T-helper 2 cell treated with Interferon-gamma antibody and Interleukin-4, amounts not matched to agents 5 μg/mL and 100 μg/mL, for 36 hours (primary cell): ENCODE results near the gene DTHD1.

Experiments used
- DNase-seq: peaks from one replicate; pipeline ENCODE4 v3.0.0; 2021; ENCODE audit warnings: low spot score
- H3K27ac Mint-ChIP-seq: one replicate; pipeline ENCODE4 v1.8.0; 2021; ENCODE audit warnings: mild to moderate bottlenecking, mixed read lengths
- H3K27me3 Mint-ChIP-seq: one replicate; pipeline ENCODE4 v1.8.0; 2021; ENCODE audit warnings: low read depth, mixed read lengths
- H3K36me3 Mint-ChIP-seq: one replicate; pipeline ENCODE4 v1.8.0; 2021; ENCODE audit warnings: low read depth, mixed read lengths
- H3K4me1 Mint-ChIP-seq: one replicate; pipeline ENCODE4 v1.8.0; 2021; ENCODE audit warnings: low read depth, mixed read lengths
- H3K4me3 Mint-ChIP-seq: one replicate; pipeline ENCODE4 v1.8.0; 2022; ENCODE audit warnings: mild to moderate bottlenecking, moderate library complexity, mixed read lengths
- H3K9me3 Mint-ChIP-seq: one replicate; pipeline ENCODE4 v1.8.0; 2021; ENCODE audit warnings: mixed read lengths

Gene DTHD1

GRCh38 chr4:36330796-36331195 is 49.4 kb downstream of the DTHD1 start:
- H3K27ac Mint-ChIP-seq = no peak overlapping the region
- no peak overlapping the region for H3K4me3 Mint-ChIP-seq
- H3K4me1 Mint-ChIP-seq = peaks cover 17% of the 10 kb centered on the region

DNA sequence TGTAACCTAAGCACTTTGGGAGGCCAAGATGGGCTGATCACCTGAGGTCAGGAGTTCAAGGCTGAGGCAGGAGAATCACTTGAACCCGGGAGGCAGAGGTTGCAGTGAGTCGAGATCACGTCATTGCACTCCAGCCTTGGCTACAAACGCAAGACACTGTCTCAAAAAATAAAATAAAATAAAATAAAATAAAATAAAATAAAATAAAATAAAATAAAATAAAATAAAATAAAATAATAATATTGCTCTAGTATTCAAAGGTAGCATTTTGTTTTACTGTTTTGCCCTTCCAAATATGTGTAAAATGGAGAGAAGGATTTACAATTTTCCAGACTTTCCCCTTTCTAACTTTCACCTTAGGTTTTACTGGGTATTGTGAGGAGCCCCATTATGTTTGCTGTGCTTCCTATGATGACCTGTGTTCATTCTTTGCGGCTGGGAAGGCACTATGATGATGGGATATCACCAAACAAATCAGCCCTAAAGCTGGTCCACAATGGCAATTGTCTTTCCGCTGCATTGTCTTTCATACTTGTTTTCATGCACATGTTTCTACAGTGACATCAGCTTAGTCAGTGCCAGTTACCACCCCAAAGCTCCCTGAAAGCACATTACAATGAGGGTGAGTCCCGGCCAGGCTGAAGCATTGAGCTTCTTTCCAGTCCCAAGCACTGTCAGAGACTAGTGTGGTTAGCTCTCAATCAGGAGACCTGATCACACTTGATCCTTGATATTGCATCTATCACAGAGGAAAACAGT is 50.8 kb downstream of the DTHD1 start:
- no peak overlapping the region for H3K27ac Mint-ChIP-seq
- no peaks in the 10 kb centered on the region for H3K9me3 Mint-ChIP-seq
- no peak for DNase-seq
- no peak overlapping the region for H3K4me3 Mint-ChIP-seq
- H3K36me3 Mint-ChIP-seq = no peaks in the 10 kb centered on the region
- no peaks in the 10 kb centered on the region for H3K27me3 Mint-ChIP-seq
- H3K4me1 Mint-ChIP-seq = peaks cover 20% of the 10 kb centered on the region

More at GRCh38 chr4:36330796-36331195, 49.4 kb downstream of the DTHD1 start:
- H3K36me3 Mint-ChIP-seq = no peaks in the 10 kb centered on the region
- no peak for DNase-seq
- no peaks in the 10 kb centered on the region for H3K9me3 Mint-ChIP-seq
- no peaks in the 10 kb centered on the region for H3K27me3 Mint-ChIP-seq

DNA sequence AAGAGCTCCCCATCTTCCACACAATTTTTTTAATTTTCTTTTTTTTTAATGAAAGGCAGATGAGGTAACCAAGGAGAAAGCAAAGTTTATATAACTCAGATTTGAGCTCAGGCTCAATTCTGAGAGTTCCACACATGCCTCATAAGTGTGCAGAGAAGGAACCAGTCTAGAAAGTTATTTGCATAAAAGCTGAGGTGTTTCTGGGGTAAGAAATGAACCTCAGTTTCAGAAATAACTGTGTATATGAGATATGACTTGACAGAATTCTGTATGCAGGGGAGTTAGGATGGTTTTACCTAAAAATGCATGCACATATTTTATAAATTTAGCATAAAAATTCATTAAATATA is 51.3 kb downstream of the DTHD1 start:
- H3K27me3 Mint-ChIP-seq = no peaks in the 10 kb centered on the region
- H3K9me3 Mint-ChIP-seq = no peaks in the 10 kb centered on the region
- no peaks in the 10 kb centered on the region for H3K36me3 Mint-ChIP-seq
- H3K27ac Mint-ChIP-seq = no peak overlapping the region
- H3K4me3 Mint-ChIP-seq = no peak overlapping the region
- DNase-seq = no peak
- H3K4me1 Mint-ChIP-seq = peaks cover 25% of the 10 kb centered on the region

- Mint-ChIP-seq H3K27me3 (no peaks in the 10 kb centered on the region), H3K36me3 (no peaks in the 10 kb centered on the region), H3K4me1 (peaks cover 29% of the 10 kb centered on the region), H3K9me3 (no peaks in the 10 kb centered on the region), H3K27ac (no peak overlapping the region), H3K4me3 (no peak overlapping the region)
- no peak for DNase-seq
These were observed 52.0 kb downstream of the DTHD1 start for GRCh38 chr4:36333303-36333877.

DNA sequence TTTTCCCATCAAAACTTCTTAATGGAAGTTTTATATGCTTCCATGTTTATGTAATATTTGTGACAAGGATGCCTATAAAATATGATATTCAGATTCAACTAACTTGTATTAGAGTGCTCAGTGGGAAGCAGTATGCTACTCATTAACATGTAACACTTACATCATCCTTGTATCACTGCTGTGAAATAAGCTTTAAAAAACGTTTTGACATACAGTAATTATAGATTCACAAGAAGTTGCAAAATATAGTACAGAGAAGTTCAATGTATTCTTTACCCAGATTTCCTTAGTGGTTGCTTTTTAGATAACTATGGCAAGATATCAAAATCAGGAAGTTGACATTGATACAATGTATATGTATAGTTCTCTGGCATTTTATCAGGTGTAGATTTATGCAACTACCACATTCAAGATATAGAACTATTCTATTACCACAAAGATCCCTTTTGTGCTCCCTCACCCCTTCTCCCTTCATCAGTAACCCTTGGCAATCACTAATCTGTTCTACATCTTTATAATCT is 56.3 kb downstream of the DTHD1 start:
- DNase-seq = no peak
- Mint-ChIP-seq H3K4me1 (peaks cover 24% of the 10 kb centered on the region), H3K27me3 (no peaks in the 10 kb centered on the region), H3K4me3 (no peak overlapping the region), H3K36me3 (no peaks in the 10 kb centered on the region), H3K27ac (no peak overlapping the region), H3K9me3 (no peaks in the 10 kb centered on the region)

GRCh38 chr4:36338973-36339372 is 57.6 kb downstream of the DTHD1 start:
- no peaks in the 10 kb centered on the region for H3K9me3 Mint-ChIP-seq
- H3K27ac Mint-ChIP-seq = no peak overlapping the region
- H3K4me3 Mint-ChIP-seq = no peak overlapping the region
- H3K4me1 Mint-ChIP-seq = peaks cover 17% of the 10 kb centered on the region
- DNase-seq = no peak
- no peaks in the 10 kb centered on the region for H3K36me3 Mint-ChIP-seq
- H3K27me3 Mint-ChIP-seq = no peaks in the 10 kb centered on the region

GRCh38 chr4:36341936-36342335 is 60.5 kb downstream of the DTHD1 start:
- no peak for DNase-seq
- no peaks in the 10 kb centered on the region for H3K27me3 Mint-ChIP-seq
- peaks cover 12% of the 10 kb centered on the region for H3K4me1 Mint-ChIP-seq
- no peaks in the 10 kb centered on the region for H3K9me3 Mint-ChIP-seq
- no peak overlapping the region for H3K4me3 Mint-ChIP-seq
- H3K27ac Mint-ChIP-seq = no peak overlapping the region
- no peaks in the 10 kb centered on the region for H3K36me3 Mint-ChIP-seq

DNA sequence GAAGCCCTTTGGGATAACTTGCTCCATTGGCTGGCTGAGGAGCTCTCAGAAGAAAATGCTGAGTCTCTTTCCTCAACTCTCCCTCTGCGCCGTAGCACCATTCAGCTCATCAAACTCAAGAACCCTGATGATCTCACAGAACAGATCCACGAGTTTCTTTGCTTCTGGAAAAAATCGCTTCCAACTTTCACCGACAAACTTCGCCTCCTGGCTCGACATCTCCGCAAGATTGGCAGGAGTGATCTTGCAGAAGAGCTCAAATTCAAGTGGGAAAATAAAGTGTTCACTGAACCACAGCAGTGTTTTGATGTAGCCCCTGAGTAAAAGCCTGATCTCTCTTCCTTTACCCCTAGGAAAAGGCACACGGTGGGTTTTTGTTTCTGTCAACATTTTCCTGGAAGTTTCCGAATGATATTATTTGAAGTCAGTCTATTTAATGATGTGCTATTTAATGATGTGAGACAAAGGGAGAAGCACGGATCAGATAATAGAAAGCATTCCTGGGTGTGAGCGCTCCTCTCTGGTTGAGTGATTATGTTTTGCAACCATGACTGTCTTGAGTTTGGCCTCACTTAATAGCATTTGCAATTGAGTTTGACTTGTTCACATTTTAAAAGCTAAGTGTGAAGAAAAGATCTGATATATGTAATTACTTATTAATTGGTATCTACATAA is 62.2 kb downstream of the DTHD1 start:
- Mint-ChIP-seq H3K4me3 (no peak overlapping the region), H3K27ac (no peak overlapping the region), H3K4me1 (peaks cover 4% of the 10 kb centered on the region), H3K36me3 (no peaks in the 10 kb centered on the region), H3K9me3 (no peaks in the 10 kb centered on the region), H3K27me3 (no peaks in the 10 kb centered on the region)
- no peak for DNase-seq

DNA sequence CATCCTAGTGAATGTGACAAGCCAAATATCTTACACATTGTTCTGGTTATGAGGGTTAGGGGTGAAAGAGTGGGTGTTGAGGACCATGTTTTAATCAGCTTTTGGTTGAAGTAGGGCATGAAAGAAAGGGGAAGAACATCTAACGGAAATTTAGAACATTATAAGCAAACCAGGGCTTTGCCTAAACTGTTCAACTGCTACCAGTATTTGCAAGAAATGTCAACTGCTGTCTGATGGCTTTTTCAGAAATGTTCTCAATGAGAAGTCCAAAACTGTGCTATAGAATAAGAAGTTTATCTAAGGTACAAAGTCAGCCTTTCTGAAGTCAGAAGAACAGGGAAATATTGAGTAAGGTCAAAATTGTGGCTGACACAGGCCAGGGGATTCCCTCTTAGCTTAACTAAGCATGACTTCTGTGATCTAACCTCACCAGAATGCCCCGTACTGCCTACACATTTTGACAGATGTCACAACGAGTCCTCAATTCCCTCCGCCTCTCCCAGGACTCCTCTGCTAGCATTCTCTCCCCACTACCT is 67.1 kb downstream of the DTHD1 start:
- no peak overlapping the region for H3K4me3 Mint-ChIP-seq
- no peak overlapping the region for H3K27ac Mint-ChIP-seq
- no peaks in the 10 kb centered on the region for H3K9me3 Mint-ChIP-seq
- peaks cover 15% of the 10 kb centered on the region for H3K4me1 Mint-ChIP-seq
- peak; percentile 67 for DNase-seq
- peaks cover 4% of the 10 kb centered on the region for H3K27me3 Mint-ChIP-seq
- no peaks in the 10 kb centered on the region for H3K36me3 Mint-ChIP-seq

DNA sequence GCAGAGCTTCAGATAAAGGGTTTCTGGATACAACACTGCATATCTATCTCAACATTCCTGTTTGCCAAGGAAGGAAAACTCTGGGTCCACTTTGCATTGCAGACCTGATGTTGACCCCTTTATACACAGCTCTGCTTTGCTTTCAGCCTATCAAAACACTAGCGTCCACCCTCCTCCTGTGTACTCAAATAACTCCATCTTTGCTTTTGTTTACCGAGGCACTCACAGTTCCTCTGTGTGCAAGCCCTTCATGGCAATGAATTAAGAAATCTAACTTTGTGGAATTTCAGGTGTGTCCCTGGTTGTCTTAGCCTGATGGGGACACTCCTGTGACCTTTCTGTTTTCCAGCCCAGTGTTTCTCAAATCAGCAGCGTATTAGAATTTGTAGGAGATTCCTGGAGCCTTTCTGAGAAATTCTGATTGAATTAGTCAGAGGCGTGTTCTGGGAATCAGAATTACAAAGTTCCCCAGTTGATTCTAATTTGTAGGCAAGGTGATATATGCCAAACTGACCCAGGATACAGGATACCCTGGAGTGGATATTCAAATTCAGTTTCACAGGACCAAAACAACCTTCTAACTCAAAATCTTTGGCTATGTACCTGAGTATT is 68.6 kb downstream of the DTHD1 start:
- no peak for DNase-seq
- no peaks in the 10 kb centered on the region for H3K36me3 Mint-ChIP-seq
- H3K27me3 Mint-ChIP-seq = peaks cover 4% of the 10 kb centered on the region
- H3K9me3 Mint-ChIP-seq = no peaks in the 10 kb centered on the region
- peaks cover 15% of the 10 kb centered on the region for H3K4me1 Mint-ChIP-seq
- H3K4me3 Mint-ChIP-seq = no peak overlapping the region
- H3K27ac Mint-ChIP-seq = no peak overlapping the region

DNA sequence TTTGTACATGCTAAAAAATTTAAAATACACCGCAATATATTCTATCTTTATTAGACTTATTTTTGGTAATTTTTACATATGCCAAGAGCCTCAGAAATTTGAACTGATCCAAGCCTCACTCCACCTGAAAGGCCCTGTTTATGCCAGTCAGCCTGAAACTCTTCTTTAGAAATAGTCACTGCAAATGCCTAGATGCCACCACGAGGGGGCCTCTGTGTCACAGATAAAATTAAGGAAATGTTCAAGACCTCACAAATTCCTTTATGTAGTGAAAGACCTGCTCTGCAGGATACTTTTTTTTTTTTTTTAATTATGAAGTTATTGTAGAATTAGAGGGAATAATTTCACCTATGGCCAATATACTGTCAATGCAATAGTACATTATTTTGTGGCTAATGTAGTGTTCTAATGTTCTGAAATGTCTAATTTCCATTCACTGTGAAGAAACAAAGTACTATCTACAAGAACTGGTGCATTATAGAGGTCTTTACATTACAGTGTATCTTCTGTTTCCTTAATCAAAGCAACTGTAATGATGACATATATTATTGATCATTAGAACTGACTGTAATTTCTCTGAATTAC is 69.8 kb downstream of the DTHD1 start:
- DNase-seq = peak; percentile 63
- Mint-ChIP-seq H3K9me3 (no peaks in the 10 kb centered on the region), H3K4me3 (no peak overlapping the region), H3K36me3 (no peaks in the 10 kb centered on the region), H3K27me3 (peaks cover 9% of the 10 kb centered on the region), H3K27ac (no peak overlapping the region), H3K4me1 (peaks cover 15% of the 10 kb centered on the region)

GRCh38 chr4:36353998-36354397 is 72.6 kb downstream of the DTHD1 start:
- Mint-ChIP-seq H3K9me3 (no peaks in the 10 kb centered on the region), H3K36me3 (no peaks in the 10 kb centered on the region), H3K27me3 (peaks cover 9% of the 10 kb centered on the region), H3K4me3 (no peak overlapping the region), H3K27ac (no peak overlapping the region), H3K4me1 (peaks cover 7% of the 10 kb centered on the region)
- DNase-seq = no peak

DNA sequence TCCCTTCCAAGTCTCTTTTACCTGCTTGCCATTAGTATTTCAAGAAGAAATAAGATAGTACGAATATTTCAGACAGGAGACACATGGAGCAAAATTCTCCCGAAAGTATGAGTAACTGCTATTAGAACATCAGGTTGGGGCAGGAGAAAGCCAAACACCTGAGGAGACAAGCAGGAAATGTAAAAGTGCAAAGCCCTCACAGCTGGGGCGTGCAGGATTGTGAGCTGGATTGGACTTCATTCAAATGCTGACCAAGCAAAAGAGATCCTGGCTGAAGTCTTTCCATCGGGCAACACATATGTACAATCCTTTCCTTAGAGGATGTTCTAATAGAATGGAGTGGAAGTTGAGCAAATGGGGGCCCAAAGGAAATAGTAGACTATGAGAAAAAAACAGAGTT is 76.8 kb downstream of the DTHD1 start:
- DNase-seq = no peak
- Mint-ChIP-seq H3K27ac (no peak overlapping the region), H3K4me1 (no peaks in the 10 kb centered on the region), H3K27me3 (peaks cover 9% of the 10 kb centered on the region), H3K9me3 (no peaks in the 10 kb centered on the region), H3K36me3 (no peaks in the 10 kb centered on the region), H3K4me3 (no peak overlapping the region)
